HepG2 (cell line): ENCODE results near the gene CLEC9A.

Experiments used
- BRD4 ChIP-seq: sonication (generic); formaldehyde crosslinking; IDR thresholded peaks from 2 replicates; pipeline ENCODE4 v1.4.0; 2020; ENCODE audit warnings: missing genetic modification reagents
- CREM ChIP-seq, 2 experiments: sonication (generic) in 1 of 2; formaldehyde crosslinking in 1 of 2; IDR thresholded peaks; 2 replicates each; pipeline versions ENCODE4 v1.4.0 to v1.6.1; 2016 to 2020; ENCODE audit warnings: antibody characterized with exemption in 1 of 2, mild to moderate bottlenecking in 1 of 2, missing genetic modification reagents in 1 of 2
- RNF2 ChIP-seq: fragments of 450-650 bp; conservative IDR thresholded peaks from 2 replicates; pipeline ENCODE4 v1.6.1; 2016; ENCODE audit warnings: low read depth
- SP2 ChIP-seq: sonication (generic); formaldehyde crosslinking; IDR thresholded peaks from 2 replicates; pipeline ENCODE4 v1.5.1; 2020; ENCODE audit warnings: mild to moderate bottlenecking, missing genetic modification reagents
- ZNF224 ChIP-seq: sonication (generic); formaldehyde crosslinking; IDR thresholded peaks from 2 replicates; pipeline ENCODE4 v1.5.0; 2020; ENCODE audit warnings: mild to moderate bottlenecking, missing genetic modification reagents
- TF ChIP-seq, protein P1 (sequence below): IDR thresholded peaks from 2 replicates; pipeline ENCODE4 v1.6.1; 2016; ENCODE audit warnings: mild to moderate bottlenecking, missing biosample characterization, missing genetic modification reagents
- TF ChIP-seq, protein P2 (sequence below): sonication (generic); formaldehyde crosslinking; IDR thresholded peaks from 2 replicates; pipeline ENCODE4 v1.4.0; 2020; ENCODE audit warnings: missing genetic modification reagents
- TF ChIP-seq, protein P3 (sequence below): sonication (generic); formaldehyde crosslinking; IDR thresholded peaks from 2 replicates; pipeline ENCODE4 v1.5.0; 2020; ENCODE audit warnings: mild to moderate bottlenecking, missing genetic modification reagents, moderate library complexity
- TF ChIP-seq, protein P4 (sequence below), 2 experiments: sonication (generic) in 1 of 2; formaldehyde crosslinking in 1 of 2; IDR thresholded peaks; 2 replicates each; pipeline versions ENCODE4 v1.5.1 to v1.6.1; 2011 to 2020; ENCODE audit warnings: borderline replicate concordance in 1 of 2, low read depth in 1 of 2, low read length in 1 of 2, mild to moderate bottlenecking in 1 of 2, missing genetic modification reagents in 1 of 2, moderate library complexity in 1 of 2

DNA sequence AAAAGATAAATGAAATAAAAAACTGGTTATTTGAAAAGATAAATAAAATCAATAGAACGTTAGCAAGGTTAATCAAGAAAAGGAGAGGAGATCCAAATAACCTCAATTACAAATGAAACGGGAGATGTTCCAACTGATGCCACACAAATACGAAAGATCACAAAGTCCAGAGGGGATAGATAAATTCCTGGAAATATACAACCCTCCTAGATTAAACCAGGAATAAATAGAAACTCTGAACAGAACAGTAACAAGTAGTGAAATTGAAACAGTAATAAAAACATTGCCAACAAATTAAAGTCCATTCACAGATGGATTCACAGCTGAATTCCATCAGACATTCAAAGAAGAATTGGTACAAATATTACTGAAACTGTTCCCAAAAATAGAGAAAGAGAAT lies 55.9 kb downstream of the CLEC9A start:
- TF ChIP-seq BRD4 (CRISPR knock-in tag) (no peak), RNF2 (no peak), SP2 (CRISPR knock-in tag) (no peak), ZNF224 (CRISPR knock-in tag) (no peak), CREM (IDR thresholded peaks at IDR 0.05) (no peak), CREM (CRISPR knock-in tag; IDR thresholded peaks at IDR 0.05) (no peak)
- TF ChIP-seq, protein P1, sequence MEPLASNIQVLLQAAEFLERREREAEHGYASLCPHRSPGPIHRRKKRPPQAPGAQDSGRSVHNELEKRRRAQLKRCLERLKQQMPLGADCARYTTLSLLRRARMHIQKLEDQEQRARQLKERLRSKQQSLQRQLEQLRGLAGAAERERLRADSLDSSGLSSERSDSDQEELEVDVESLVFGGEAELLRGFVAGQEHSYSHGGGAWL (CRISPR knock-in tag): no peak
- TF ChIP-seq, protein P2, sequence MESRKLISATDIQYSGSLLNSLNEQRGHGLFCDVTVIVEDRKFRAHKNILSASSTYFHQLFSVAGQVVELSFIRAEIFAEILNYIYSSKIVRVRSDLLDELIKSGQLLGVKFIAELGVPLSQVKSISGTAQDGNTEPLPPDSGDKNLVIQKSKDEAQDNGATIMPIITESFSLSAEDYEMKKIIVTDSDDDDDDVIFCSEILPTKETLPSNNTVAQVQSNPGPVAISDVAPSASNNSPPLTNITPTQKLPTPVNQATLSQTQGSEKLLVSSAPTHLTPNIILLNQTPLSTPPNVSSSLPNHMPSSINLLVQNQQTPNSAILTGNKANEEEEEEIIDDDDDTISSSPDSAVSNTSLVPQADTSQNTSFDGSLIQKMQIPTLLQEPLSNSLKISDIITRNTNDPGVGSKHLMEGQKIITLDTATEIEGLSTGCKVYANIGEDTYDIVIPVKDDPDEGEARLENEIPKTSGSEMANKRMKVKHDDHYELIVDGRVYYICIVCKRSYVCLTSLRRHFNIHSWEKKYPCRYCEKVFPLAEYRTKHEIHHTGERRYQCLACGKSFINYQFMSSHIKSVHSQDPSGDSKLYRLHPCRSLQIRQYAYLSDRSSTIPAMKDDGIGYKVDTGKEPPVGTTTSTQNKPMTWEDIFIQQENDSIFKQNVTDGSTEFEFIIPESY: no peak
- TF ChIP-seq, protein P3, sequence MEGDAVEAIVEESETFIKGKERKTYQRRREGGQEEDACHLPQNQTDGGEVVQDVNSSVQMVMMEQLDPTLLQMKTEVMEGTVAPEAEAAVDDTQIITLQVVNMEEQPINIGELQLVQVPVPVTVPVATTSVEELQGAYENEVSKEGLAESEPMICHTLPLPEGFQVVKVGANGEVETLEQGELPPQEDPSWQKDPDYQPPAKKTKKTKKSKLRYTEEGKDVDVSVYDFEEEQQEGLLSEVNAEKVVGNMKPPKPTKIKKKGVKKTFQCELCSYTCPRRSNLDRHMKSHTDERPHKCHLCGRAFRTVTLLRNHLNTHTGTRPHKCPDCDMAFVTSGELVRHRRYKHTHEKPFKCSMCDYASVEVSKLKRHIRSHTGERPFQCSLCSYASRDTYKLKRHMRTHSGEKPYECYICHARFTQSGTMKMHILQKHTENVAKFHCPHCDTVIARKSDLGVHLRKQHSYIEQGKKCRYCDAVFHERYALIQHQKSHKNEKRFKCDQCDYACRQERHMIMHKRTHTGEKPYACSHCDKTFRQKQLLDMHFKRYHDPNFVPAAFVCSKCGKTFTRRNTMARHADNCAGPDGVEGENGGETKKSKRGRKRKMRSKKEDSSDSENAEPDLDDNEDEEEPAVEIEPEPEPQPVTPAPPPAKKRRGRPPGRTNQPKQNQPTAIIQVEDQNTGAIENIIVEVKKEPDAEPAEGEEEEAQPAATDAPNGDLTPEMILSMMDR (CRISPR knock-in tag): no peak
- TF ChIP-seq, protein P4, sequence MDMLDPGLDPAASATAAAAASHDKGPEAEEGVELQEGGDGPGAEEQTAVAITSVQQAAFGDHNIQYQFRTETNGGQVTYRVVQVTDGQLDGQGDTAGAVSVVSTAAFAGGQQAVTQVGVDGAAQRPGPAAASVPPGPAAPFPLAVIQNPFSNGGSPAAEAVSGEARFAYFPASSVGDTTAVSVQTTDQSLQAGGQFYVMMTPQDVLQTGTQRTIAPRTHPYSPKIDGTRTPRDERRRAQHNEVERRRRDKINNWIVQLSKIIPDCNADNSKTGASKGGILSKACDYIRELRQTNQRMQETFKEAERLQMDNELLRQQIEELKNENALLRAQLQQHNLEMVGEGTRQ (IDR thresholded peaks at IDR 0.05; ENCODE audit: low read depth, low read length): no peak
- TF ChIP-seq, protein P4 (CRISPR knock-in tag; IDR thresholded peaks at IDR 0.05; ENCODE audit: borderline replicate concordance): no peak
